Activated T-helper 17 cell treated with anti-CD3 and anti-CD28 coated beads, Interleukin-2, amount 50 U/mL, for 72 hours (primary cell): ENCODE results near the gene ZNF586. TPM values are rescaled to one million over a fixed set of nuclear protein-coding genes. Genes with fewer than 3 reads are reported as not detected.
"Not testable (repeated sequence)": the region's sequence is repeated elsewhere in the genome, so short reads cannot be mapped to it uniquely, and the experiment has no call there.

Experiments used
- ATAC-seq: fragments of 150-1000 bp; cut with Tn5 transposase; replicated peaks from 2 replicates; pipeline ENCODE4 v1.10.0; 2021; ENCODE audit warnings: mild to moderate bottlenecking, moderate library complexity
- H3K27ac Mint-ChIP-seq: one replicate; pipeline ENCODE4 v1.8.0; 2022; ENCODE audit warnings: mixed read lengths
- H3K27me3 Mint-ChIP-seq: one replicate; pipeline ENCODE4 v1.8.0; 2022; ENCODE audit warnings: mixed read lengths
- H3K36me3 Mint-ChIP-seq: one replicate; pipeline ENCODE4 v1.8.0; 2022; ENCODE audit warnings: low read depth, mild to moderate bottlenecking, mixed read lengths
- H3K4me1 Mint-ChIP-seq: one replicate; pipeline ENCODE4 v1.8.0; 2022; ENCODE audit warnings: mixed read lengths
- H3K4me3 Mint-ChIP-seq: one replicate; pipeline ENCODE4 v1.8.0; 2022; ENCODE audit warnings: mild to moderate bottlenecking, mixed read lengths
- H3K9me3 Mint-ChIP-seq: one replicate; pipeline ENCODE4 v1.8.0; 2022; ENCODE audit warnings: mixed read lengths
- total RNA-seq, 2 donors: library from RNA; stranded (reverse); gene quantifications; one replicate each; pipeline ENCODE4 v1.2.3, GENCODE V29; 2022

Gene ZNF586
- total RNA-seq, 2 donors from 2014 or later: 16.0 to 21.0 TPM

- H3K4me3 Mint-ChIP-seq: peak overlapping the region; percentile 96
- no peaks in the 10 kb centered on the region for H3K27me3 Mint-ChIP-seq
- no peaks in the 10 kb centered on the region for H3K9me3 Mint-ChIP-seq
- peaks cover 20% of the 10 kb centered on the region for H3K4me1 Mint-ChIP-seq
- H3K36me3 Mint-ChIP-seq: peaks cover 51% of the 10 kb centered on the region
- ATAC-seq: peak; percentile 29
- peak overlapping the region; percentile 47 for H3K27ac Mint-ChIP-seq
Observed at GRCh38 chr19:57812226-57812625, 42.8 kb downstream of the ZNF586 start.

- not testable (repeated sequence) for H3K27me3 Mint-ChIP-seq, H3K9me3 Mint-ChIP-seq
- ATAC-seq: peak; percentile 30
- H3K4me3 Mint-ChIP-seq: peak overlapping the region; percentile 96
- H3K4me1 Mint-ChIP-seq: peaks cover 20% of the 10 kb centered on the region
- H3K27ac Mint-ChIP-seq: peak overlapping the region; percentile 47
- H3K36me3 Mint-ChIP-seq: peaks cover 41% of the 10 kb centered on the region
Observed at GRCh38 chr19:57812975-57813820, 43.7 kb downstream of the ZNF586 start.

- ATAC-seq: no peak
- Mint-ChIP-seq H3K4me1 (peaks cover 25% of the 10 kb centered on the region), H3K4me3 (peak overlapping the region; percentile 96), H3K36me3 (peaks cover 33% of the 10 kb centered on the region), H3K27ac (peak overlapping the region; percentile 93), H3K9me3 (no peaks in the 10 kb centered on the region), H3K27me3 (no peaks in the 10 kb centered on the region)
Observed at GRCh38 chr19:57813919-57814504, 44.5 kb downstream of the ZNF586 start.

- H3K36me3 Mint-ChIP-seq: peaks cover 31% of the 10 kb centered on the region
- peak within 1 kb of the TSS; percentile 96 for H3K4me3 Mint-ChIP-seq
- peak within 1 kb of the TSS; percentile 93 for H3K27ac Mint-ChIP-seq
- H3K9me3 Mint-ChIP-seq: no peaks in the 10 kb centered on the region
- ATAC-seq: peak; percentile 80
- peaks cover 25% of the 10 kb centered on the region for H3K4me1 Mint-ChIP-seq
- no peaks in the 10 kb centered on the region for H3K27me3 Mint-ChIP-seq
Observed at GRCh38 chr19:57814505-57815246, 45.2 kb downstream of the ZNF586 start, which contains the start of gene ZNF552. Gene ZNF552 (minus strand): TSS chr19:57814913. CDS start chr19:57814743, 170 bp downstream.

- Mint-ChIP-seq H3K4me1 (peaks cover 27% of the 10 kb centered on the region), H3K4me3 (peak overlapping the region; percentile 96), H3K36me3 (peaks cover 31% of the 10 kb centered on the region), H3K9me3 (no peaks in the 10 kb centered on the region), H3K27ac (peak overlapping the region; percentile 93), H3K27me3 (no peaks in the 10 kb centered on the region)
- ATAC-seq: no peak
Observed at GRCh38 chr19:57815247-57816075, 46.0 kb downstream of the ZNF586 start.

GRCh38 chr19:57816652-57817051 is 47.2 kb downstream of the ZNF586 start:
- H3K36me3 Mint-ChIP-seq: peaks cover 37% of the 10 kb centered on the region
- no peaks in the 10 kb centered on the region for H3K27me3 Mint-ChIP-seq
- H3K27ac Mint-ChIP-seq: no peak overlapping the region
- H3K4me1 Mint-ChIP-seq: peaks cover 33% of the 10 kb centered on the region
- no peaks in the 10 kb centered on the region for H3K9me3 Mint-ChIP-seq
- H3K4me3 Mint-ChIP-seq: no peak overlapping the region
- no peak for ATAC-seq

GRCh38 chr19:57817976-57818375 is 48.5 kb downstream of the ZNF586 start:
- Mint-ChIP-seq H3K27me3 (no peaks in the 10 kb centered on the region), H3K9me3 (no peaks in the 10 kb centered on the region), H3K36me3 (peaks cover 37% of the 10 kb centered on the region), H3K4me1 (peaks cover 31% of the 10 kb centered on the region), H3K4me3 (peak overlapping the region; percentile 99), H3K27ac (peak overlapping the region; percentile 77)
- no peak for ATAC-seq

GRCh38 chr19:57818378-57818777 is 48.9 kb downstream of the ZNF586 start:
- Mint-ChIP-seq H3K36me3 (peaks cover 39% of the 10 kb centered on the region), H3K27me3 (no peaks in the 10 kb centered on the region), H3K9me3 (no peaks in the 10 kb centered on the region), H3K4me3 (peak overlapping the region; percentile 99), H3K4me1 (peaks cover 28% of the 10 kb centered on the region), H3K27ac (peak overlapping the region; percentile 77)
- ATAC-seq: no peak

GRCh38 chr19:57819475-57820148 is 50.1 kb downstream of the ZNF586 start:
- peak overlapping the region; percentile 99 for H3K4me3 Mint-ChIP-seq
- H3K27ac Mint-ChIP-seq: peak overlapping the region; percentile 98
- no peaks in the 10 kb centered on the region for H3K27me3 Mint-ChIP-seq
- peak; percentile 93 for ATAC-seq
- no peaks in the 10 kb centered on the region for H3K9me3 Mint-ChIP-seq
- H3K36me3 Mint-ChIP-seq: peaks cover 51% of the 10 kb centered on the region
- H3K4me1 Mint-ChIP-seq: peaks cover 29% of the 10 kb centered on the region

- Mint-ChIP-seq H3K9me3 (no peaks in the 10 kb centered on the region), H3K36me3 (peaks cover 54% of the 10 kb centered on the region), H3K4me3 (peak overlapping the region; percentile 99), H3K4me1 (peaks cover 25% of the 10 kb centered on the region), H3K27me3 (no peaks in the 10 kb centered on the region), H3K27ac (peak overlapping the region; percentile 98)
- no peak for ATAC-seq
Observed at GRCh38 chr19:57820599-57820998, 51.1 kb downstream of the ZNF586 start.

- not testable (repeated sequence) for ATAC-seq, H3K9me3 Mint-ChIP-seq, H3K27me3 Mint-ChIP-seq
- Mint-ChIP-seq H3K4me1 (peaks cover 25% of the 10 kb centered on the region), H3K4me3 (peak overlapping the region; percentile 99), H3K36me3 (peaks cover 58% of the 10 kb centered on the region), H3K27ac (peak overlapping the region; percentile 98)
Observed at GRCh38 chr19:57821095-57821494, 51.6 kb downstream of the ZNF586 start.

GRCh38 chr19:57821501-57821900 is 52.0 kb downstream of the ZNF586 start:
- H3K4me1 Mint-ChIP-seq: peaks cover 25% of the 10 kb centered on the region
- H3K36me3 Mint-ChIP-seq: peaks cover 62% of the 10 kb centered on the region
- not testable (repeated sequence) for H3K9me3 Mint-ChIP-seq, H3K27ac Mint-ChIP-seq, H3K27me3 Mint-ChIP-seq, ATAC-seq
- peak overlapping the region; percentile 99 for H3K4me3 Mint-ChIP-seq

GRCh38 chr19:57823155-57823554 is 53.7 kb downstream of the ZNF586 start:
- not testable (repeated sequence) for H3K9me3 Mint-ChIP-seq, ATAC-seq, H3K27me3 Mint-ChIP-seq
- Mint-ChIP-seq H3K4me3 (peak overlapping the region; percentile 7), H3K36me3 (peaks cover 72% of the 10 kb centered on the region), H3K27ac (peak overlapping the region; percentile 4), H3K4me1 (peaks cover 25% of the 10 kb centered on the region)
